GM23338 (cell line): ENCODE results near the gene SIL1. TPM values are rescaled to one million over a fixed set of nuclear protein-coding genes. Genes with fewer than 3 reads are reported as not detected.

Experiments
- ATAC-seq: fragments of 200-7000 bp; cut with Tn5 transposase; 3 replicates; pipeline ENCODE4 v1.9.1; 2020
- DNase-seq: peaks from one replicate; pipeline ENCODE4 v3.0.0-alpha.2; 2015; ENCODE audit warnings: low spot score
- H2AFZ ChIP-seq: fragments of 200-600 bp; sonication (generic); 2 replicates; pipeline ENCODE4 v1.8.0; 2016; ENCODE audit warnings: antibody characterized with exemption, mild to moderate bottlenecking, moderate library complexity
- H3F3A ChIP-seq: fragments of 200-600 bp; sonication (generic); replicated peaks from 2 replicates; pipeline ENCODE4 v1.8.0; 2017; ENCODE audit warnings: antibody characterized with exemption, mixed run types, low read depth
- H3K27ac ChIP-seq: fragments of 200-600 bp; sonication (generic); 2 replicates; pipeline ENCODE4 v1.6.1; 2016; ENCODE audit warnings: low read depth
- H3K27me3 ChIP-seq: fragments of 200-600 bp; sonication (generic); 2 replicates; pipeline ENCODE4 v1.8.0; 2016; ENCODE audit warnings: mild to moderate bottlenecking, mixed run types, moderate library complexity; ENCODE audit not compliant: insufficient read depth
- H3K36me3 ChIP-seq: fragments of 200-600 bp; sonication (generic); 2 replicates; pipeline ENCODE4 v1.8.0; 2016; ENCODE audit warnings: mild to moderate bottlenecking; ENCODE audit not compliant: insufficient read depth
- H3K4me1 ChIP-seq: fragments of 200-600 bp; sonication (generic); 2 replicates; pipeline ENCODE4 v1.8.0; 2016; ENCODE audit warnings: mild to moderate bottlenecking, moderate library complexity; ENCODE audit not compliant: insufficient read depth
- H3K4me2 ChIP-seq: fragments of 200-600 bp; sonication (generic); 2 replicates; pipeline ENCODE4 v1.7.1; 2017; ENCODE audit warnings: mixed run types
- H3K4me3 ChIP-seq: fragments of 200-600 bp; sonication (generic); 2 replicates; pipeline ENCODE4 v1.6.1; 2016; ENCODE audit warnings: mixed run types
- H3K79me2 ChIP-seq: fragments of 200-600 bp; sonication (generic); replicated peaks from 2 replicates; pipeline ENCODE4 v1.8.0; 2017; ENCODE audit warnings: mild to moderate bottlenecking; ENCODE audit not compliant: insufficient read depth
- H3K9me2 ChIP-seq: fragments of 200-600 bp; sonication (generic); 2 replicates; pipeline ENCODE4 v1.8.0; 2017; ENCODE audit not compliant: insufficient read depth
- H4K20me1 ChIP-seq: fragments of 200-600 bp; sonication (generic); replicated peaks from 2 replicates; pipeline ENCODE4 v1.8.0; 2017; ENCODE audit warnings: mild to moderate bottlenecking; ENCODE audit not compliant: insufficient read depth
- H3K27ac Mint-ChIP-seq: 2 replicates; pipeline ENCODE4 v1.8.0; 2020; ENCODE audit warnings: inconsistent platforms, mild to moderate bottlenecking, moderate library complexity, mixed read lengths
- H3K27me3 Mint-ChIP-seq: 3 replicates; pipeline ENCODE4 v1.8.0; 2022; ENCODE audit warnings: low read depth, mild to moderate bottlenecking, moderate library complexity, mixed read lengths, inconsistent platforms; ENCODE audit not compliant: insufficient read depth, poor library complexity
- H3K36me3 Mint-ChIP-seq: 3 replicates; pipeline ENCODE4 v1.8.0; 2021; ENCODE audit warnings: low read depth, mild to moderate bottlenecking, inconsistent platforms, moderate library complexity, mixed read lengths
- H3K4me1 Mint-ChIP-seq: 3 replicates; pipeline ENCODE4 v1.8.0; 2020; ENCODE audit warnings: mild to moderate bottlenecking, inconsistent platforms, mixed read lengths
- H3K4me3 Mint-ChIP-seq: 3 replicates; pipeline ENCODE4 v1.8.0; 2021; ENCODE audit warnings: moderate library complexity, mild to moderate bottlenecking, inconsistent platforms, mixed read lengths
- H3K9me3 Mint-ChIP-seq: 3 replicates; pipeline ENCODE4 v1.8.0; 2020; ENCODE audit warnings: moderate library complexity, mild to moderate bottlenecking, inconsistent platforms, mixed read lengths
- CREB1 ChIP-seq: fragments of 250-450 bp; sonication (Bioruptor Pico); IDR thresholded peaks from 2 replicates; pipeline ENCODE4 v1.5.0; 2020; ENCODE audit warnings: low read depth, mild to moderate bottlenecking, moderate library complexity
- ETS1 ChIP-seq: IDR thresholded peaks from 2 replicates; pipeline ENCODE4 v1.6.1; 2016; ENCODE audit warnings: antibody characterized with exemption
- EZH2phosphoT487 ChIP-seq: fragments of 200-600 bp; sonication (generic); IDR thresholded peaks from one replicate; pipeline ENCODE4 v1.8.1; 2018; ENCODE audit warnings: antibody characterized with exemption; ENCODE audit not compliant: unreplicated experiment
- JUNB ChIP-seq: IDR thresholded peaks from one replicate; pipeline ENCODE4 v1.6.1; 2016; ENCODE audit warnings: antibody characterized with exemption; ENCODE audit not compliant: unreplicated experiment
- NANOG ChIP-seq: IDR thresholded peaks from 2 replicates; pipeline ENCODE4 v1.6.1; 2016; ENCODE audit warnings: antibody characterized with exemption, borderline replicate concordance
- POLR2AphosphoS5 ChIP-seq: IDR thresholded peaks from 2 replicates; pipeline ENCODE4 v1.6.1; 2016; ENCODE audit warnings: antibody characterized with exemption, low read depth
- REST ChIP-seq: IDR thresholded peaks from one replicate; pipeline ENCODE4 v1.6.1; 2018; ENCODE audit warnings: antibody characterized with exemption; ENCODE audit not compliant: unreplicated experiment
- ZNF114 ChIP-seq: fragments of 250-450 bp; sonication (Bioruptor Pico); IDR thresholded peaks from 2 replicates; pipeline ENCODE4 v1.5.0; 2020; ENCODE audit warnings: mild to moderate bottlenecking, moderate library complexity
- ZNF331 ChIP-seq: fragments of 250-450 bp; sonication (Bioruptor Pico); IDR thresholded peaks from 2 replicates; pipeline ENCODE4 v1.5.0; 2020; ENCODE audit warnings: low read depth, mild to moderate bottlenecking, moderate library complexity
- polyA plus RNA-seq: library from polyadenylated mRNA; unstranded; fragments of >200 nt; fragmentation: Nextera tagmentation; extraction: Ambion mirVana; gene quantifications from 2 replicates; pipeline ENCODE4 v1.2.1, GENCODE V29; 2016
- total RNA-seq: library from RNA; depleted of rRNA; stranded (reverse); fragments of >200 nt; shearing (Covaris generic); gene quantifications from 2 replicates; pipeline ENCODE4 v1.2.3, GENCODE V29; 2014
- TF ChIP-seq, protein P1 (sequence below), 2 experiments: fragments of 200-600 bp in 1 of 2; sonication (generic) in 1 of 2; conservative IDR thresholded peaks; 2 replicates each; pipeline versions ENCODE4 v1.5.1 to v1.6.1; 2016 to 2017; ENCODE audit warnings: antibody characterized with exemption in 2 of 2, low read depth in 2 of 2, mild to moderate bottlenecking in 2 of 2, moderate library complexity in 1 of 2

Gene SIL1
- total and polyA plus RNA-seq, 2 experiments from 2014 or later: 5.5 to 5.9 TPM

DNA sequence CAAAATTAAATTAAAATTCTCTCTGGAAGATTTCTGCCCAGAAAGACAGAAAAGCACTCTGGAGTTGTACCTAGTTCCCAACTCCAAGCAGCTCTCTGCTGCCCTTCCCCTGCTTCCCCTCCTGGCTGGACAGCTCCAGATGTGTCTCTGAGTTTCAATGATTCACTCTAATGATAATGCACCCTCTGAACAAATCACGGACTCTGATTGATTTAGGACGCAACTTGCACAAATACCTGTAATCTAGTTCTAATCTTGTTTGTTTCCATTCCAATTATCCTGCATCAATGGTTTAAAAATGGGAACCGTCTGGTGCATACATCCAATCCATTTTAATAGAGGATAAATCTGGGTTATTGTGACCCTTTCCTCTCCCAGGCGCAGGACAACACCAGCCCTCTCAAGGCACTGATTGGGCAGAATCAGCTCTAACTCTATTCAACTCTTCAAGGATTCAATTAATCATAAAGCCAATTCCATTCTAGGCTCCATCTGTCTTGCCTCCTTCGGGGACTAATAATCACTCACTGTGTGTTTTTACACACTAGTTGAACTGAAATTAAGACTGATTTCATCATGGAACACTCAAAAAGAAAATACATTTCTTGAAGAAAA lies 211.9 kb downstream of the SIL1 start:
- Histone ChIP-seq H3K4me2 (no peak overlapping the region), H3K4me3 (no peak overlapping the region), H3K36me3 (no peaks in the 10 kb centered on the region), H3F3A (no peaks in the 10 kb centered on the region), H3K4me1 (no peaks in the 10 kb centered on the region), H4K20me1 (no peaks in the 10 kb centered on the region), H2AFZ (no peak overlapping the region), H3K27me3 (no peaks in the 10 kb centered on the region), H3K9me2 (0 out of 2 replicates have a peak, but pooled peaks cover 4% of the 10 kb centered on the region), H3K79me2 (no peaks in the 10 kb centered on the region), H3K27ac (no peak overlapping the region)
- Mint-ChIP-seq H3K4me3 (no peak overlapping the region), H3K36me3 (no peaks in the 10 kb centered on the region), H3K27me3 (peaks cover 2% of the 10 kb centered on the region), H3K4me1 (no peaks in the 10 kb centered on the region), H3K27ac (no peak overlapping the region), H3K9me3 (no peaks in the 10 kb centered on the region)
- ATAC-seq (no peak), DNase-seq (no peak)
- TF ChIP-seq ETS1: no peak
- no peak for TF ChIP-seq NANOG
- no peak for TF ChIP-seq POLR2AphosphoS5
- TF ChIP-seq REST: peak; percentile 35

DNA sequence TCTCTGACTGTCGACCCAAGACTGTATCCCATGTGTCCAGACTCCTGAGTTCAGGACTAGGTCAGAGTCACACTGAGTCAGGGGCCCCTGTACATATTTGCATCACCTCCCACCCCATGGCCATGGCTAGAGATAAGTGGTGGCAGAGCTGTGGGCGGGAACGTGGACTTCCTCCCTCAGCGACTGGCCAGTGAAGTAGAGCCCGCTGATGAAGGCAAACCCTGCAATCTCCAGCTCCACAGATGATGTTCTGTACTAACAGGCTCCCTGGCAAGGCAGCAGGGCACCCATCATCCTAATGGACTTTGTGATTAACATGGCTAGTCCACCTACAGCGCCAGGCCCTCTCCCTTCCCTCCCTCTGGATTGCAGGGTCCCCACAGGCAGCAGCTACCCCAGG lies 212.5 kb downstream of the SIL1 start:
- Histone ChIP-seq H3K9me2 (0 out of 2 replicates have a peak, but pooled peaks cover 4% of the 10 kb centered on the region), H3K4me1 (no peaks in the 10 kb centered on the region), H3K4me2 (no peak overlapping the region), H4K20me1 (no peaks in the 10 kb centered on the region), H3K4me3 (no peak overlapping the region), H3K36me3 (no peaks in the 10 kb centered on the region), H3F3A (no peaks in the 10 kb centered on the region), H2AFZ (no peak overlapping the region), H3K79me2 (no peaks in the 10 kb centered on the region), H3K27ac (no peak overlapping the region), H3K27me3 (no peaks in the 10 kb centered on the region)
- H3K9me3 Mint-ChIP-seq: no peaks in the 10 kb centered on the region
- no peak for DNase-seq
- ATAC-seq: no peak
- H3K4me3 Mint-ChIP-seq: no peak overlapping the region
- H3K27ac Mint-ChIP-seq: no peak overlapping the region
- no peaks in the 10 kb centered on the region for H3K4me1 Mint-ChIP-seq
- H3K36me3 Mint-ChIP-seq: no peaks in the 10 kb centered on the region
- peaks cover 4% of the 10 kb centered on the region for H3K27me3 Mint-ChIP-seq
- TF ChIP-seq ZNF331 (CRISPR knock-in tag) (no peak), POLR2AphosphoS5 (no peak), JUNB (no peak), NANOG (no peak), ZNF114 (CRISPR knock-in tag) (no peak), CREB1 (CRISPR knock-in tag) (no peak), EZH2phosphoT487 (no peak)
- TF ChIP-seq, protein P1, sequence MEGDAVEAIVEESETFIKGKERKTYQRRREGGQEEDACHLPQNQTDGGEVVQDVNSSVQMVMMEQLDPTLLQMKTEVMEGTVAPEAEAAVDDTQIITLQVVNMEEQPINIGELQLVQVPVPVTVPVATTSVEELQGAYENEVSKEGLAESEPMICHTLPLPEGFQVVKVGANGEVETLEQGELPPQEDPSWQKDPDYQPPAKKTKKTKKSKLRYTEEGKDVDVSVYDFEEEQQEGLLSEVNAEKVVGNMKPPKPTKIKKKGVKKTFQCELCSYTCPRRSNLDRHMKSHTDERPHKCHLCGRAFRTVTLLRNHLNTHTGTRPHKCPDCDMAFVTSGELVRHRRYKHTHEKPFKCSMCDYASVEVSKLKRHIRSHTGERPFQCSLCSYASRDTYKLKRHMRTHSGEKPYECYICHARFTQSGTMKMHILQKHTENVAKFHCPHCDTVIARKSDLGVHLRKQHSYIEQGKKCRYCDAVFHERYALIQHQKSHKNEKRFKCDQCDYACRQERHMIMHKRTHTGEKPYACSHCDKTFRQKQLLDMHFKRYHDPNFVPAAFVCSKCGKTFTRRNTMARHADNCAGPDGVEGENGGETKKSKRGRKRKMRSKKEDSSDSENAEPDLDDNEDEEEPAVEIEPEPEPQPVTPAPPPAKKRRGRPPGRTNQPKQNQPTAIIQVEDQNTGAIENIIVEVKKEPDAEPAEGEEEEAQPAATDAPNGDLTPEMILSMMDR (conservative IDR thresholded peaks at IDR 0.05; ENCODE audit: low read depth in 2 of 2): no peak
